ENCODE results near the gene CARD16.
A peak's percentile ranks its signal among the peaks of the same experiment; 100 is the strongest.

The CARD16 gene

GRCh38 chr11:105057432-105057831 is 12.3 kb upstream of the CARD16 start:
- H3K4me3 ChIP-seq (ENCODE audit: low read length), result no peak overlapping the region
- no peak for TF ChIP-seq ZNF274 (IDR thresholded peaks at IDR 0.05; ENCODE audit: low read depth, low read length)

GRCh38 chr11:105056446-105056845 is 11.3 kb upstream of the CARD16 start:
- no peak for TF ChIP-seq ZNF274 (IDR thresholded peaks at IDR 0.05; ENCODE audit: low read depth, low read length)
- no peak overlapping the region for H3K4me3 ChIP-seq (ENCODE audit: low read length)

DNA sequence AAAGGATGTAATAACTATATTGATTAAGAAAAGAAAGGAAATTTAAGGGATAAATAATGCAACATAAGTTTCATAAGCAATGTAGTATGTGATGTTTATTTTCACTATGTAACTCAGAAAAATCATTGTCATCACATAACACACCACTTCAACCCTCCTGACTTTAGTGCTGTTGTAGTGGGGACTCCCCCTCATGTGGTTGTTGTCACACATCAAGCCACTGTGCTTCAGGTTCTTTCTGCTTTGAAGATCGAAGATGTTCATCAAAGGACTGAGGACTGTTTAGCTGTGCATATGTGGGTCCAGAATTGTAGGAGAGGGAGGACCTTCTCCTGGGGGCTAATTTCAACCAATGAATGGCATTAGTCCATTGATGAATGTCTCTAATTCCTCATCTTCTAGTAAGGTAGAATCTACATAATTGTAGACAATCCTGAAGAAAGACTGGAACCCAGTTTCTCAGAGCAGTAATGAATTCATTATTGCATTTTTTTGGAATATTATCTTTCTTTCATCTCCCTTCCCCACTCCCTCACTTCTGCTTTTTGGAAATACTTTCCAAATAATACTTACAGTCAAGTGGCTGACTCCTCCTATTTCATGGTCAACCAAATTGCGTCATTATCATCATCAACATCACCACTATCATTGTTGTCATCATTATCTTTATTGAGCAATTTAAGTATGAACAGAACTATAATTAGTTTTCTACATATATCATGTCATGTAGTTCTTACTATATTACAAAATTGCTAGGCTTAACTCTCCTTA is 9.8 kb upstream of the CARD16 start:
- TF ChIP-seq ZNF274 (IDR thresholded peaks at IDR 0.05; ENCODE audit: low read depth, low read length), result no peak
- H3K4me3 ChIP-seq (ENCODE audit: low read length), result no peak overlapping the region

DNA sequence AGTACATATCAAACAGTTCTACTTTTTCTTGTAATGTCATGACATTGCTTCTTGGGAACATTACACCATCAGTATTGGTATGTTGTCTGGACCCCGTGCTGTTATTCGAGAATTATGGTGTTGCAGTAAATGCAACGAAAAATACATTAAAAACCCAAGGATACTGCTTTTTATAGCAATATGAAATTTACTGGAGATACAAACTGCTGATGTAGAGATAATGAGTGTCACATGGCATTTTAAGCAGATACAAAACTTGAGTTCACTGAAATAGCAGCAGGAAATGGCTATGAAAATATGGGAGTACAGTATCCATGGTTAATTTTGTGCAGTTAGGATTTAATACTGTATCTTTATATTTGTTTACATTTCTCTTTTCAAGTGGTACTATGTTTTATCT is 7.4 kb upstream of the CARD16 start:
- no peak overlapping the region for H3K4me3 ChIP-seq (ENCODE audit: low read length)
- no peak for TF ChIP-seq ZNF274 (IDR thresholded peaks at IDR 0.05; ENCODE audit: low read depth, low read length)

DNA sequence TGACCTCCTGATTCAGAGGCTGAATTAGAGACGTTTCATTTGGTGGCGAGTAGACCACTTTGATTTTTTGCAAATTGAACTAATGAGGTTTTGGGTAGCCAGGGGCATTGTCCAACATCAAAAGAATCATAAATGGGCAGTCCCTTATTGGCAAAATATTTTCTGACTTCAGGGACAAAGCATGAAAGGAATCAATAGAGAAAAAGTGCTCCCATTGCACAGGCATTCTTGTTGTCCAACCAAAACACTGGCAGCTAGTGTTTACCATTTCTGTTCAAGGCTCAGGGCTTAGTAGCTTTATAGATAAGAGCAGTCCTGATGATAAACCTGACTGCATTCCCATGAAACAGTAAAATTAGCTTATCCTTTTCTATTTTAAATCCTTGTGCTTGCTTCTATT is 6.4 kb upstream of the CARD16 start:
- no peak overlapping the region for H3K4me3 ChIP-seq (ENCODE audit: low read length)
- no peak for TF ChIP-seq ZNF274 (IDR thresholded peaks at IDR 0.05; ENCODE audit: low read depth, low read length)

DNA sequence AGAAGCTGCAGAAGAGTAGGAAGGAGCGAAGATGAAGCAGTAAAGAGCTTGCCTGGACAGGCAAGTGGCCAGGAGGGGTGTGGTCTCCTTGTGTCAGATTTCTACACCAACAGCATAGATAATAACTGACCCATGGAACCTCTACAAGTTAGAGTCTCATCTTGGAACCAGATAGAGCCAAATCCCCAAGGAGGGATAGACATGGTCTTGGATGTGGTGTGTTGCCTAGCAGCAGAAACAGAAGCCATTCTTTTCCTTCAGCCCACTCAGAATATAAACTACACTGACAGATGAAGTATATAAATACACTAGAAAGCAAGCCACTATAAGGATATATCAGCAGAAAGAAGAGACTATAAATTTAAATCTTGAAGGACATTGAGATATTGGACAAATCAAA is 4.3 kb upstream of the CARD16 start:
- no peak for TF ChIP-seq ZNF274 (IDR thresholded peaks at IDR 0.05; ENCODE audit: low read depth, low read length)
- no peak overlapping the region for H3K4me3 ChIP-seq (ENCODE audit: low read length)

GRCh38 chr11:105046898-105047579 is 1.9 kb upstream of the CARD16 start:
- TF ChIP-seq ZNF274 (IDR thresholded peaks at IDR 0.05; ENCODE audit: low read depth, low read length), result no peak
- no peak overlapping the region for H3K4me3 ChIP-seq (ENCODE audit: low read length)

DNA sequence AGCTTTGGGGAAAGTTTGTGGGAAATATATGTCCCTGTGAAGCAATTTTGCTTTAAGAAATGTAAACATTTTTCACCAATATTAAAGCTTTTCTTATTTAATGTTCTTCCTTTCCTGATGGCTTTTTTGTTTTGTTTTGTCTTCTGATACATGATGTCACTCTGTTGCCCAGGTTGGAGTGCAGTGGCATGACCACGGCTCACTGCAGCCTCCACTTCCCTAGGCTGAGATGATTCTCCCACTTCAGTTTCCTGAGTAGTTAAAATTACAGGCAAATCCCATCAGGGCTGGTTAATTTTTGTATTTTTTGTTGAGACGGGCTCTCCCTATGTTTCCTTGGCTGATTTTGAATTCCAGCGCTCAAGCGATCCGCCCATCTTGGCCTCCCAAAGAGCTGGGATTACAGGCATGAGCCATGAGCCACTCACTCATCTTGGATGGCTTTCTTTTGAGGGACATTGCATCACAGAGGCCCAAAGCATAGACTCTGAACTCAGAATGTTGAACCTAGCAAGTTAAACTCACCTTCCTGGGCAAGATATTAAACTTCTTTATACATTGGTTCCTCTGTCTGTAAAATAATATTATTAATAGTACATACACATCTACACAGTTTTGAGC is 651 bp upstream of the CARD16 start:
- H3K4me3 ChIP-seq (ENCODE audit: low read length), result no peak overlapping the region
- TF ChIP-seq ZNF274 (IDR thresholded peaks at IDR 0.05; ENCODE audit: low read depth, low read length), result no peak

DNA sequence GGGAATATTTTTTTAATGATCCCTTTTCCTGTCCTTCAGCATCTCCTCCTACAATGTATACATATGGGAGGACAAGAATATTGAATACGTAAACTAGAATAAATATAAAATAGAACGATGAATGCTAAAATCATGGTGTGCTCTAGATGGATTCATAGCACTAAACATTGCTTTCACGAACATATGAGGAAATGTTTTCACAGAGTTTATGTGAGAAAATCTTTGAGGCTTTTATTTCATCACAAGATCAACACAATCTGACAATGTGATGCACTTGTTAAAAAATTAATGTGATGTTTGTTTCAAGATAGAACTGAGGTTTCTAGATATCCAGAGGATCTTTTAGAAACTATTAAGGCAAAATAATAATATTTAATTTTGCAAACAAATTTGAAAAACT is 3.0 kb downstream of the CARD16 start:
- H3K4me3 ChIP-seq (ENCODE audit: low read length), result no peak overlapping the region
- no peak for TF ChIP-seq ZNF274 (IDR thresholded peaks at IDR 0.05; ENCODE audit: low read depth, low read length)

GRCh38 chr11:105040703-105041102 is 4.4 kb downstream of the CARD16 start:
- H3K4me3 ChIP-seq (ENCODE audit: low read length), result no peak overlapping the region
- no peak for TF ChIP-seq ZNF274 (IDR thresholded peaks at IDR 0.05; ENCODE audit: low read depth, low read length)

- H3K4me3 ChIP-seq (ENCODE audit: low read length), result peak within 1 kb of the TSS; percentile 95
- TF ChIP-seq ZNF274 (IDR thresholded peaks at IDR 0.05; ENCODE audit: low read depth, low read length), result no peak
Observed at GRCh38 chr11:105034813-105035620, 10.1 kb downstream of the CARD16 start, which contains the start of gene CASP1. Gene CASP1 (minus strand): TSS chr11:105035144. CDS start chr11:105035113, 31 bp downstream.

GRCh38 chr11:105034388-105034787 is 10.7 kb downstream of the CARD16 start:
- H3K4me3 ChIP-seq (ENCODE audit: low read length), result peak overlapping the region; percentile 95

DNA sequence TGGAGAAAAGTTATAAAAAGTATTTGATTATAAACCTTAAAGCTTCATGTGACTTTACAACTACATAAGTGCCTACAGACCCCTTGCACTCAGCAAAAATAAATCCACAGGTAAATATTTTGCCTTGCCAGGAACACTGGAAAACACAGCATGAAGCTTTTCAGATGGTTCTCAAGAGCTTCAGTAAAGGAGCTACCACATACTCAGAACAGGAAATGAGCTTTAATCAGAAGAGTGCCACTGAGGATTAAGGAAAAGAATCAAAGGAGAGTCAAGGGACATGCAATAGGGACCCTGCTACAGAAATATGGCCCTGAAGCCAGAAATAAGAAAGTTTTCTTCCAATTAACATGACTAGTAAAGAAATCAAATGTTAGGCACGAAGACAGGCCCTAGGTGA is 11.4 kb downstream of the CARD16 start:
- no peak for TF ChIP-seq ZNF274 (IDR thresholded peaks at IDR 0.05; ENCODE audit: low read depth, low read length)

DNA sequence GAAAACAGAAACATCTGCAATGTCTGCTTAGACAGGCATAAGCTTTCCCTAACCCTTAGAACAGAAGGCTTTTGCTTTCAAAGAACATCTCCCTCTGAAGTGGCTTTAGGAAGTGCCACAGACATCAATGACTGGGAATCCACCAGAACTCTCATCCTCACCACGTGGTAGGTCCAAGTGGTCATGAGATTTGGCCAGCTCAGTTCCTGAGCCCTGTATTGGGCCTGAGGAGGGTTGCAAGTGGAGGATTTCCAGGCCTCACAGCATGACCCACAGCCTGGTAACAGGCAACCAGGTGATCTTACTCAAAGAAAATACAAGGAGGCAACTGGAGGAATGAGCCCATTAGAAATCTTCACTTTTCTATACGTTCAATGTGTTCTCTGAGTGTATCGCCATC is 11.8 kb downstream of the CARD16 start:
- peak overlapping the region; percentile 53; the same call in 1 of the 2 replicates for H3K4me3 ChIP-seq (ENCODE audit: low read length)
- TF ChIP-seq ZNF274 (IDR thresholded peaks at IDR 0.05; ENCODE audit: low read depth, low read length), result no peak

More for the DNA sequence above, 11.4 kb downstream of the CARD16 start:
- no peak overlapping the region for H3K4me3 ChIP-seq (ENCODE audit: low read length)

Data from GM08714 (cell line).